Hepatocyte (in vitro differentiated cells): Measurements from ENCODE around the gene KLHL36. TPM values are rescaled to one million over a fixed set of nuclear protein-coding genes. Genes with fewer than 3 reads are reported as not detected.
A peak's percentile ranks its signal among the peaks of the same experiment; 100 is the strongest.
"Not testable (repeated sequence)": the region's sequence is repeated elsewhere in the genome, so short reads cannot be mapped to it uniquely, and the experiment has no call there.

Source experiments
- DNase-seq: peaks from one replicate; pipeline ENCODE4 v3.0.0-alpha.2; 2016; ENCODE audit warnings: low spot score
- H2AFZ ChIP-seq: fragments of 200-600 bp; sonication (generic); 2 replicates; pipeline ENCODE4 v1.6.0; 2016; ENCODE audit warnings: antibody characterized with exemption, mild to moderate bottlenecking
- H3K27ac ChIP-seq: fragments of 200-600 bp; sonication (generic); 2 replicates; pipeline ENCODE4 v1.5.1; 2016; ENCODE audit warnings: mild to moderate bottlenecking
- H3K27me3 ChIP-seq: fragments of 200-600 bp; sonication (generic); 2 replicates; pipeline ENCODE4 v1.6.1; 2016
- H3K36me3 ChIP-seq: fragments of 200-600 bp; sonication (generic); replicated peaks from 2 replicates; pipeline ENCODE4 v1.5.1; 2016; ENCODE audit warnings: low read depth; ENCODE audit not compliant: insufficient read depth
- H3K4me1 ChIP-seq: fragments of 200-600 bp; sonication (generic); 2 replicates; pipeline ENCODE4 v1.5.1; 2016; ENCODE audit warnings: mild to moderate bottlenecking, moderate library complexity; ENCODE audit not compliant: insufficient read depth
- H3K4me2 ChIP-seq: fragments of 200-600 bp; sonication (generic); 2 replicates; pipeline ENCODE4 v1.6.0; 2016
- H3K4me3 ChIP-seq: fragments of 200-600 bp; sonication (generic); 2 replicates; pipeline ENCODE4 v1.5.1; 2016; ENCODE audit warnings: mild to moderate bottlenecking
- H3K79me2 ChIP-seq: fragments of 200-600 bp; sonication (generic); 2 replicates; pipeline ENCODE4 v1.6.0; 2017; ENCODE audit warnings: mild to moderate bottlenecking
- H3K9me2 ChIP-seq: fragments of 200-600 bp; sonication (generic); replicated peaks from 2 replicates; pipeline ENCODE4 v1.6.0; 2017; ENCODE audit warnings: mild to moderate bottlenecking; ENCODE audit not compliant: insufficient read depth
- H3K9me3 ChIP-seq: fragments of 200-600 bp; sonication (generic); 2 replicates; pipeline ENCODE4 v1.5.1; 2016; ENCODE audit warnings: low read depth, mild to moderate bottlenecking
- H4K20me1 ChIP-seq: fragments of 200-600 bp; sonication (generic); 2 replicates; pipeline ENCODE4 v1.6.0; 2016; ENCODE audit warnings: mild to moderate bottlenecking; ENCODE audit not compliant: insufficient read depth, poor library complexity, severe bottlenecking
- CTCF ChIP-seq: fragments of 200-600 bp; sonication (generic); IDR thresholded peaks from 2 replicates; pipeline ENCODE4 v1.5.1; 2016; ENCODE audit warnings: antibody characterized with exemption, mild to moderate bottlenecking; ENCODE audit not compliant: poor library complexity
- EZH2 ChIP-seq: fragments of 200-600 bp; sonication (generic); IDR thresholded peaks from 2 replicates; pipeline ENCODE4 v1.6.1; 2016; ENCODE audit warnings: antibody characterized with exemption, mild to moderate bottlenecking, borderline replicate concordance
- EZH2phosphoT487 ChIP-seq: fragments of 200-600 bp; sonication (generic); IDR thresholded peaks from one replicate; pipeline ENCODE4 v1.6.1; 2018; ENCODE audit warnings: antibody characterized with exemption, mild to moderate bottlenecking, low read depth, moderate library complexity; ENCODE audit not compliant: unreplicated experiment, severe bottlenecking
- WGBS: methylation state at CpG from one replicate; pipeline ENCODE4 v1.1.6; 2016; ENCODE audit warnings: low lambda C conversion rate; ENCODE audit errors: missing lambda C conversion rate; 5-methylcytosine and 5-hydroxymethylcytosine counted together
- polyA plus RNA-seq: library from polyadenylated mRNA; unstranded; fragments of >200 nt; fragmentation: Nextera tagmentation; extraction: Ambion mirVana; gene quantifications from 2 replicates; pipeline ENCODE4 v1.2.1, GENCODE V29; 2016
- total RNA-seq: library from RNA; depleted of rRNA; stranded (reverse); fragments of >200 nt; gene quantifications from 2 replicates; pipeline ENCODE4 v1.2.3, GENCODE V29; 2014

KLHL36 gene
- total and polyA plus RNA-seq, 2 experiments from 2014 or later = 24.4 to 50.5 TPM

GRCh38 chr16:84689111-84689510, 40.8 kb downstream of the KLHL36 start:
- H4K20me1 ChIP-seq = no peaks in the 10 kb centered on the region
- H3K27me3 ChIP-seq = no peaks in the 10 kb centered on the region
- H3K4me2 ChIP-seq = no peak overlapping the region
- no peaks in the 10 kb centered on the region for H3K79me2 ChIP-seq
- no peak overlapping the region for H2AFZ ChIP-seq
- H3K9me3 ChIP-seq = no peaks in the 10 kb centered on the region
- no peaks in the 10 kb centered on the region for H3K36me3 ChIP-seq
- H3K27ac ChIP-seq = peak overlapping the region; percentile 26
- TF ChIP-seq EZH2 (no peak), EZH2phosphoT487 (no peak), CTCF (no peak)
- WGBS = 49% methylated on average over 8 of the region's 8 CpGs
- no peak overlapping the region for H3K4me3 ChIP-seq
- peaks cover 12% of the 10 kb centered on the region for H3K4me1 ChIP-seq
- DNase-seq = peak; percentile 73
- H3K9me2 ChIP-seq = no peaks in the 10 kb centered on the region

- H4K20me1 ChIP-seq = no peaks in the 10 kb centered on the region
- 89% methylated on average over 6 of the region's 6 CpGs for WGBS
- no peak overlapping the region for H2AFZ ChIP-seq
- no peak for DNase-seq
- H3K27ac ChIP-seq = no peak overlapping the region
- peaks cover 12% of the 10 kb centered on the region for H3K4me1 ChIP-seq
- H3K36me3 ChIP-seq = no peaks in the 10 kb centered on the region
- H3K4me3 ChIP-seq = no peak overlapping the region
- H3K4me2 ChIP-seq = no peak overlapping the region
- no peaks in the 10 kb centered on the region for H3K27me3 ChIP-seq
- no peaks in the 10 kb centered on the region for H3K9me2 ChIP-seq
- no peaks in the 10 kb centered on the region for H3K79me2 ChIP-seq
- TF ChIP-seq EZH2phosphoT487 (no peak), EZH2 (no peak), CTCF (no peak)
- H3K9me3 ChIP-seq = no peaks in the 10 kb centered on the region
Measured at GRCh38 chr16:84690088-84690819, 41.9 kb downstream of the KLHL36 start.

GRCh38 chr16:84692451-84693214, 44.3 kb downstream of the KLHL36 start:
- Histone ChIP-seq H3K79me2 (no peaks in the 10 kb centered on the region), H3K27ac (no peak overlapping the region), H3K36me3 (no peaks in the 10 kb centered on the region), H3K9me2 (no peaks in the 10 kb centered on the region), H3K4me1 (peaks cover 12% of the 10 kb centered on the region), H4K20me1 (no peaks in the 10 kb centered on the region), H2AFZ (no peak overlapping the region), H3K27me3 (no peaks in the 10 kb centered on the region), H3K9me3 (no peaks in the 10 kb centered on the region), H3K4me2 (no peak overlapping the region), H3K4me3 (no peak overlapping the region)
- WGBS = 90% methylated on average over 6 of the region's 6 CpGs
- no peak for DNase-seq
- no peak for TF ChIP-seq EZH2
- TF ChIP-seq EZH2phosphoT487 = no peak
- TF ChIP-seq CTCF = no peak

- H3K27me3 ChIP-seq, H2AFZ ChIP-seq, DNase-seq, H3K4me2 ChIP-seq, H3K79me2 ChIP-seq, H4K20me1 ChIP-seq, H3K4me3 ChIP-seq, H3K36me3 ChIP-seq, H3K9me3 ChIP-seq, H3K9me2 ChIP-seq, H3K27ac ChIP-seq: not testable (repeated sequence)
- peaks cover 12% of the 10 kb centered on the region for H3K4me1 ChIP-seq
- 95% methylated on average over 10 of the region's 10 CpGs for WGBS
Measured at GRCh38 chr16:84693869-84694268, 45.6 kb downstream of the KLHL36 start.
